Loucy (cell line): ENCODE results near the gene TANGO2.

Experiments used
- H2AFZ ChIP-seq: fragments of 200-600 bp; sonication (generic); 2 replicates; pipeline ENCODE4 v1.6.0; 2016; ENCODE audit warnings: antibody characterized with exemption, mild to moderate bottlenecking, low read length, moderate library complexity
- H3F3A ChIP-seq: fragments of 200-600 bp; 2 replicates; pipeline ENCODE4 v1.6.0; 2016; ENCODE audit warnings: antibody characterized with exemption, low read depth, mild to moderate bottlenecking
- H3K27me3 ChIP-seq: fragments of 200-600 bp; sonication (generic); 2 replicates; pipeline ENCODE4 v1.6.1; 2014; ENCODE audit warnings: low read length, mild to moderate bottlenecking; ENCODE audit not compliant: insufficient read depth, poor library complexity, severe bottlenecking
- H3K36me3 ChIP-seq: fragments of 200-600 bp; sonication (generic); 2 replicates; pipeline ENCODE4 v1.6.1; 2016; ENCODE audit warnings: low read length; ENCODE audit not compliant: insufficient read depth
- H3K4me1 ChIP-seq: fragments of 200-600 bp; sonication (generic); 2 replicates; pipeline ENCODE4 v1.5.1; 2014; ENCODE audit warnings: low read length, mild to moderate bottlenecking; ENCODE audit not compliant: insufficient read depth, poor library complexity, severe bottlenecking
- H3K4me2 ChIP-seq: fragments of 200-600 bp; sonication (generic); 2 replicates; pipeline ENCODE4 v1.6.0; 2014; ENCODE audit warnings: antibody characterized with exemption, low read length, low read depth, mild to moderate bottlenecking; ENCODE audit not compliant: poor library complexity, severe bottlenecking
- H3K4me3 ChIP-seq: fragments of 200-600 bp; sonication (generic); 2 replicates; pipeline ENCODE4 v1.5.1; 2014; ENCODE audit warnings: low read length, mild to moderate bottlenecking, mixed read lengths; ENCODE audit not compliant: poor library complexity, severe bottlenecking
- H3K79me2 ChIP-seq: fragments of 200-600 bp; sonication (generic); 2 replicates; pipeline ENCODE4 v1.6.1; 2014; ENCODE audit warnings: low read length; ENCODE audit not compliant: insufficient read depth
- H3K9ac ChIP-seq: fragments of 200-600 bp; sonication (generic); 2 replicates; pipeline ENCODE4 v1.6.0; 2014; ENCODE audit warnings: mild to moderate bottlenecking, low read depth, low read length, moderate library complexity; ENCODE audit not compliant: poor library complexity, severe bottlenecking
- H3K9me2 ChIP-seq: fragments of 200-600 bp; sonication (generic); replicated peaks from 2 replicates; pipeline ENCODE4 v1.6.1; 2016; ENCODE audit warnings: low read depth, low read length, mixed read lengths
- H3K9me3 ChIP-seq: fragments of 200-600 bp; sonication (generic); 2 replicates; pipeline ENCODE4 v1.6.1; 2014; ENCODE audit warnings: mild to moderate bottlenecking, antibody characterized with exemption, low read length, low read depth; ENCODE audit not compliant: insufficient read depth
- H4K20me1 ChIP-seq: fragments of 200-600 bp; sonication (generic); 2 replicates; pipeline ENCODE4 v1.6.0; 2014; ENCODE audit warnings: antibody characterized with exemption, low read length, mild to moderate bottlenecking; ENCODE audit not compliant: insufficient read depth, poor library complexity, severe bottlenecking
- EZH2phosphoT487 ChIP-seq: fragments of 200-600 bp; IDR thresholded peaks from 2 replicates; pipeline ENCODE4 v1.6.1; 2018; ENCODE audit warnings: antibody characterized with exemption, mild to moderate bottlenecking, moderate library complexity, borderline replicate concordance
- TF ChIP-seq, protein P1 (sequence below): fragments of 200-600 bp; sonication (generic); conservative IDR thresholded peaks from 2 replicates; pipeline ENCODE4 v1.5.1; 2014; ENCODE audit warnings: mild to moderate bottlenecking, antibody characterized with exemption, low read length

Gene TANGO2

GRCh38 chr22:20033045-20033706 lies 12.3 kb downstream of the TANGO2 start:
- peaks cover 8% of the 10 kb centered on the region for H3K4me1 ChIP-seq
- H2AFZ ChIP-seq, result no peak overlapping the region
- no peaks in the 10 kb centered on the region for H3K27me3 ChIP-seq
- no peaks in the 10 kb centered on the region for H3K9me2 ChIP-seq
- no peak for TF ChIP-seq EZH2phosphoT487
- TF ChIP-seq, protein P1, sequence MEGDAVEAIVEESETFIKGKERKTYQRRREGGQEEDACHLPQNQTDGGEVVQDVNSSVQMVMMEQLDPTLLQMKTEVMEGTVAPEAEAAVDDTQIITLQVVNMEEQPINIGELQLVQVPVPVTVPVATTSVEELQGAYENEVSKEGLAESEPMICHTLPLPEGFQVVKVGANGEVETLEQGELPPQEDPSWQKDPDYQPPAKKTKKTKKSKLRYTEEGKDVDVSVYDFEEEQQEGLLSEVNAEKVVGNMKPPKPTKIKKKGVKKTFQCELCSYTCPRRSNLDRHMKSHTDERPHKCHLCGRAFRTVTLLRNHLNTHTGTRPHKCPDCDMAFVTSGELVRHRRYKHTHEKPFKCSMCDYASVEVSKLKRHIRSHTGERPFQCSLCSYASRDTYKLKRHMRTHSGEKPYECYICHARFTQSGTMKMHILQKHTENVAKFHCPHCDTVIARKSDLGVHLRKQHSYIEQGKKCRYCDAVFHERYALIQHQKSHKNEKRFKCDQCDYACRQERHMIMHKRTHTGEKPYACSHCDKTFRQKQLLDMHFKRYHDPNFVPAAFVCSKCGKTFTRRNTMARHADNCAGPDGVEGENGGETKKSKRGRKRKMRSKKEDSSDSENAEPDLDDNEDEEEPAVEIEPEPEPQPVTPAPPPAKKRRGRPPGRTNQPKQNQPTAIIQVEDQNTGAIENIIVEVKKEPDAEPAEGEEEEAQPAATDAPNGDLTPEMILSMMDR, result no peak
- H3K79me2 ChIP-seq, result no peaks in the 10 kb centered on the region
- H4K20me1 ChIP-seq, result no peaks in the 10 kb centered on the region
- no peak overlapping the region for H3K9ac ChIP-seq
- H3K36me3 ChIP-seq, result no peaks in the 10 kb centered on the region
- no peaks in the 10 kb centered on the region for H3K9me3 ChIP-seq
- no peak overlapping the region for H3K4me2 ChIP-seq
- no peaks in the 10 kb centered on the region for H3F3A ChIP-seq
- H3K4me3 ChIP-seq, result no peak overlapping the region

- TF ChIP-seq EZH2phosphoT487, result no peak
- TF ChIP-seq, protein P1, result no peak
- no peaks in the 10 kb centered on the region for H3K36me3 ChIP-seq
- H3F3A ChIP-seq, result no peaks in the 10 kb centered on the region
- H3K79me2 ChIP-seq, result no peaks in the 10 kb centered on the region
- no peak overlapping the region for H3K9ac ChIP-seq
- H2AFZ ChIP-seq, result no peak overlapping the region
- H3K9me2 ChIP-seq, result no peaks in the 10 kb centered on the region
- H3K4me2 ChIP-seq, result no peak overlapping the region
- no peaks in the 10 kb centered on the region for H3K27me3 ChIP-seq
- H3K4me3 ChIP-seq, result no peak overlapping the region
- no peaks in the 10 kb centered on the region for H3K9me3 ChIP-seq
- peaks cover 8% of the 10 kb centered on the region for H3K4me1 ChIP-seq
- no peaks in the 10 kb centered on the region for H4K20me1 ChIP-seq
These were observed 13.2 kb downstream of the TANGO2 start for GRCh38 chr22:20034143-20034542.

- Histone ChIP-seq H2AFZ (no peak overlapping the region), H3K4me1 (peaks cover 8% of the 10 kb centered on the region), H3K9me3 (no peaks in the 10 kb centered on the region), H3K27me3 (no peaks in the 10 kb centered on the region), H3K4me2 (no peak overlapping the region), H3K9me2 (no peaks in the 10 kb centered on the region), H3K9ac (no peak overlapping the region), H4K20me1 (no peaks in the 10 kb centered on the region), H3K79me2 (no peaks in the 10 kb centered on the region), H3K36me3 (no peaks in the 10 kb centered on the region), H3F3A (no peaks in the 10 kb centered on the region), H3K4me3 (no peak overlapping the region)
- no peak for TF ChIP-seq EZH2phosphoT487
- TF ChIP-seq, protein P1, result no peak
These were observed 14.6 kb downstream of the TANGO2 start for GRCh38 chr22:20035375-20036083.
